Measurements from ENCODE around the gene GAA. TPM values are rescaled to one million over a fixed set of nuclear protein-coding genes. Genes with fewer than 3 reads are reported as not detected.
A peak's percentile ranks its signal among the peaks of the same experiment; 100 is the strongest.

GAA gene
- total and polyA plus RNA-seq, 2 of the 4 experiments (the other 2 are of a cell fraction) = 2.2 to 14.8 TPM

GRCh38 chr17:80070375-80071115 is 30.8 kb upstream of the GAA start:
- ChIA-PET CTCF (interaction anchor here (0.6 kb wide), 1 partner anchor 11 kb away, joined by 3 read pairs; no protein-coding TSS in a partner anchor), POLR2A (ENCODE audit: unreplicated experiment) (no interaction called here)
- peak overlapping the region; percentile 86 for H2AFZ ChIP-seq (replicated peaks; ENCODE audit: low read length, poor library complexity)
- H3K14ac ChIP-seq (replicated peaks; ENCODE audit: low read depth, low read length) = peak overlapping the region; percentile 26
- no peak for DNase-seq
- ATAC-seq (ENCODE audit: low read depth) = no peak
- H4K8ac ChIP-seq (ENCODE audit: low read depth in 2 of 2, low read length in 2 of 2) = peak overlapping the region; percentile 71 to 94; a peak in 3 of 4 replicates
- H2BK5ac ChIP-seq (ENCODE audit: low read depth, low read length, poor library complexity, severe bottlenecking) = peak overlapping the region; percentile 39
- 0 out of 2 replicates have a peak overlapping the region, but pooled peaks have one; percentile 43 for H2BK20ac ChIP-seq (ENCODE audit: low read depth, low read length)
- peak overlapping the region; percentile 88 for H2AK9ac ChIP-seq (replicated peaks; ENCODE audit: low read depth, low read length, poor library complexity)
- H2AK5ac ChIP-seq (ENCODE audit: low read depth, low read length) = peak overlapping the region; percentile 52; the same call in 1 of the 2 replicates
- no peaks in the 10 kb centered on the region for H3K9me3 ChIP-seq (ENCODE audit: control insufficient read depth, insufficient read depth, low read length)
- H3K4ac ChIP-seq (ENCODE audit: low read depth, low read length) = peak overlapping the region; percentile 86
- no peaks in the 10 kb centered on the region for H3K79me1 ChIP-seq (ENCODE audit: low read depth in 1 of 2, low read length in 2 of 2)
- no TSS peak for BruUV-seq (replicated peaks)
- dilution Hi-C loops (cut with HindIII; ENCODE audit: low sequenced_read_pairs, unreplicated experiment) (no loop called here), intact Hi-C loops (cut with micrococcal nuclease) (no loop called here), in situ Hi-C loops (cut with MboI; ENCODE audit: low sequenced_read_pairs) (no loop called here)
- H3K23ac ChIP-seq (ENCODE audit: low read depth, low read length) = no peak overlapping the region
- peak overlapping the region; percentile 80 for H3K4me2 ChIP-seq (ENCODE audit: low read depth, low read length)
- peak overlapping the region; percentile 9; the same call in 1 of the 2 replicates for H3K27ac ChIP-seq (ENCODE audit: insufficient read depth, low read length)
- peak overlapping the region; percentile 87; the same call in 2 of the 3 replicates for H2BK15ac ChIP-seq (ENCODE audit: low read depth, low read length)
- H3K9ac ChIP-seq (ENCODE audit: low read depth, low read length) = 0 out of 2 replicates have a peak overlapping the region, but pooled peaks have one; percentile 11
- H3K9me1 ChIP-seq (ENCODE audit: insufficient read depth, low read length) = peaks cover 9% of the 10 kb centered on the region
- 100% methylated on average over 4 of the region's 15 CpGs; no CpG with 5 or more reads in 1 of the 2 experiments for WGBS, 2 experiments (ENCODE audit: extremely low coverage in 2 of 2, insufficient read length in 1 of 2)
- H2BK120ac ChIP-seq (ENCODE audit: low read depth, low read length) = peak overlapping the region; percentile 67
- H3K27me3 ChIP-seq (ENCODE audit: control insufficient read depth, insufficient read depth, low read length) = no peaks in the 10 kb centered on the region
- H3K4me1 ChIP-seq (ENCODE audit: control insufficient read depth, insufficient read depth, low read length) = peaks cover 18% of the 10 kb centered on the region
- no peak overlapping the region for H3K4me3 ChIP-seq (ENCODE audit: insufficient read depth, low read depth, low read length)
- H4K5ac ChIP-seq (ENCODE audit: low read depth, low read length) = peak overlapping the region; percentile 94
- H3K18ac ChIP-seq (ENCODE audit: low read depth, low read length) = peak overlapping the region; percentile 76
- H3K36me3 ChIP-seq (ENCODE audit: control insufficient read depth, insufficient read depth, low read length) = no peaks in the 10 kb centered on the region
- H4K91ac ChIP-seq (ENCODE audit: insufficient read depth, low read depth, low read length) = peak overlapping the region; percentile 72
- TF ChIP-seq CHD1 (IDR thresholded peaks at IDR 0.05; ENCODE audit: low read depth, low read length) (no peak), MXI1 (IDR thresholded peaks at IDR 0.05; ENCODE audit: borderline replicate concordance, low read depth, low read length) (no peak)
- no peak overlapping the region for H3K56ac ChIP-seq (ENCODE audit: extremely low read depth, insufficient read depth, low read length)
- no peaks in the 10 kb centered on the region for H4K20me1 ChIP-seq (ENCODE audit: insufficient read depth, low read length)
